ENCODE data around the gene ADAMTSL1.

Gene ADAMTSL1

GRCh38 chr9:18473652-18474279 is at the start of gene ADAMTSL1:
ADAMTSL1 (plus strand) TSS chr9:18474153; CDS start chr9:18474233, 80 bp downstream.
- ATAC-seq: no peak
- no peak for DNase-seq
- no peaks in the 10 kb centered on the region for H3K36me3 Mint-ChIP-seq (ENCODE audit: low read depth)
- peaks cover 14% of the 10 kb centered on the region for H3K27me3 Mint-ChIP-seq
- H3K4me1 Mint-ChIP-seq: no peaks in the 10 kb centered on the region
- no peak within 1 kb of the TSS for H3K4me3 Mint-ChIP-seq
- no peak within 1 kb of the TSS for H3K27ac Mint-ChIP-seq
- H3K9me3 Mint-ChIP-seq: peaks cover 3% of the 10 kb centered on the region

GRCh38 chr9:18427691-18428090 is 46.3 kb upstream of the ADAMTSL1 start:
- DNase-seq (no peak), ATAC-seq (no peak)
- H3K36me3 Mint-ChIP-seq (ENCODE audit: low read depth): no peaks in the 10 kb centered on the region
- H3K4me3 Mint-ChIP-seq: no peak overlapping the region
- no peaks in the 10 kb centered on the region for H3K9me3 Mint-ChIP-seq
- H3K27me3 Mint-ChIP-seq: peaks cover 3% of the 10 kb centered on the region
- H3K4me1 Mint-ChIP-seq: no peaks in the 10 kb centered on the region
- no peak overlapping the region for H3K27ac Mint-ChIP-seq

- no peaks in the 10 kb centered on the region for H3K36me3 Mint-ChIP-seq (ENCODE audit: low read depth)
Measured at GRCh38 chr9:18428661-18429060, 45.3 kb upstream of the ADAMTSL1 start.

GRCh38 chr9:18429070-18429469 is 44.9 kb upstream of the ADAMTSL1 start:
- DNase-seq (no peak), ATAC-seq (no peak)
- Mint-ChIP-seq H3K27ac (no peak overlapping the region), H3K4me1 (no peaks in the 10 kb centered on the region), H3K4me3 (no peak overlapping the region), H3K36me3 (ENCODE audit: low read depth) (no peaks in the 10 kb centered on the region), H3K27me3 (peaks cover 6% of the 10 kb centered on the region), H3K9me3 (no peaks in the 10 kb centered on the region)

More at GRCh38 chr9:18428661-18429060, 45.3 kb upstream of the ADAMTSL1 start:
- no peak for ATAC-seq
- peaks cover 3% of the 10 kb centered on the region for H3K27me3 Mint-ChIP-seq
- H3K27ac Mint-ChIP-seq: no peak overlapping the region
- no peaks in the 10 kb centered on the region for H3K9me3 Mint-ChIP-seq
- no peak for DNase-seq
- no peaks in the 10 kb centered on the region for H3K4me1 Mint-ChIP-seq
- H3K4me3 Mint-ChIP-seq: no peak overlapping the region

GRCh38 chr9:18433620-18434019 is 40.3 kb upstream of the ADAMTSL1 start:
- Mint-ChIP-seq H3K27ac (no peak overlapping the region), H3K9me3 (no peaks in the 10 kb centered on the region), H3K36me3 (ENCODE audit: low read depth) (peaks cover 1% of the 10 kb centered on the region), H3K27me3 (peaks cover 26% of the 10 kb centered on the region), H3K4me1 (no peaks in the 10 kb centered on the region), H3K4me3 (no peak overlapping the region)
- ATAC-seq (no peak), DNase-seq (no peak)

GRCh38 chr9:18437315-18438201 is 36.4 kb upstream of the ADAMTSL1 start:
- H3K27ac Mint-ChIP-seq: no peak overlapping the region
- ATAC-seq: no peak
- H3K4me1 Mint-ChIP-seq: no peaks in the 10 kb centered on the region
- no peak for DNase-seq
- H3K36me3 Mint-ChIP-seq (ENCODE audit: low read depth): peaks cover 1% of the 10 kb centered on the region
- no peaks in the 10 kb centered on the region for H3K9me3 Mint-ChIP-seq
- H3K4me3 Mint-ChIP-seq: no peak overlapping the region
- peaks cover 29% of the 10 kb centered on the region for H3K27me3 Mint-ChIP-seq

GRCh38 chr9:18438300-18438925 is 35.5 kb upstream of the ADAMTSL1 start:
- H3K27ac Mint-ChIP-seq: no peak overlapping the region
- ATAC-seq (no peak), DNase-seq (no peak)
- H3K4me3 Mint-ChIP-seq: no peak overlapping the region
- peaks cover 1% of the 10 kb centered on the region for H3K36me3 Mint-ChIP-seq (ENCODE audit: low read depth)
- no peaks in the 10 kb centered on the region for H3K4me1 Mint-ChIP-seq
- H3K9me3 Mint-ChIP-seq: no peaks in the 10 kb centered on the region
- peaks cover 29% of the 10 kb centered on the region for H3K27me3 Mint-ChIP-seq

- no peak overlapping the region for H3K4me3 Mint-ChIP-seq
- no peaks in the 10 kb centered on the region for H3K4me1 Mint-ChIP-seq
- peaks cover 1% of the 10 kb centered on the region for H3K36me3 Mint-ChIP-seq (ENCODE audit: low read depth)
- DNase-seq (no peak), ATAC-seq (no peak)
- no peaks in the 10 kb centered on the region for H3K9me3 Mint-ChIP-seq
- peaks cover 27% of the 10 kb centered on the region for H3K27me3 Mint-ChIP-seq
- no peak overlapping the region for H3K27ac Mint-ChIP-seq
Measured at GRCh38 chr9:18438951-18439350, 35.0 kb upstream of the ADAMTSL1 start.

GRCh38 chr9:18441261-18441660 is 32.7 kb upstream of the ADAMTSL1 start:
- Mint-ChIP-seq H3K27me3 (peaks cover 22% of the 10 kb centered on the region), H3K9me3 (no peaks in the 10 kb centered on the region), H3K4me1 (no peaks in the 10 kb centered on the region), H3K4me3 (no peak overlapping the region), H3K36me3 (ENCODE audit: low read depth) (peaks cover 1% of the 10 kb centered on the region), H3K27ac (no peak overlapping the region)
- DNase-seq (no peak), ATAC-seq (no peak)

GRCh38 chr9:18442629-18443491 is 31.1 kb upstream of the ADAMTSL1 start:
- no peaks in the 10 kb centered on the region for H3K4me1 Mint-ChIP-seq
- H3K9me3 Mint-ChIP-seq: no peaks in the 10 kb centered on the region
- H3K27ac Mint-ChIP-seq: no peak overlapping the region
- peaks cover 10% of the 10 kb centered on the region for H3K27me3 Mint-ChIP-seq
- peaks cover 1% of the 10 kb centered on the region for H3K36me3 Mint-ChIP-seq (ENCODE audit: low read depth)
- H3K4me3 Mint-ChIP-seq: no peak overlapping the region
- DNase-seq (peak; percentile 60), ATAC-seq (peak; percentile 54)

- no peaks in the 10 kb centered on the region for H3K9me3 Mint-ChIP-seq
- DNase-seq: no peak
Measured at GRCh38 chr9:18447131-18447530, 26.8 kb upstream of the ADAMTSL1 start.

GRCh38 chr9:18447541-18447940 is 26.4 kb upstream of the ADAMTSL1 start:
- no peaks in the 10 kb centered on the region for H3K4me1 Mint-ChIP-seq
- no peak for ATAC-seq
- H3K27me3 Mint-ChIP-seq: peaks cover 2% of the 10 kb centered on the region
- no peak for DNase-seq
- no peak overlapping the region for H3K4me3 Mint-ChIP-seq
- H3K27ac Mint-ChIP-seq: no peak overlapping the region
- H3K36me3 Mint-ChIP-seq (ENCODE audit: low read depth): no peaks in the 10 kb centered on the region
- no peaks in the 10 kb centered on the region for H3K9me3 Mint-ChIP-seq

More at GRCh38 chr9:18447131-18447530, 26.8 kb upstream of the ADAMTSL1 start:
- H3K36me3 Mint-ChIP-seq (ENCODE audit: low read depth): no peaks in the 10 kb centered on the region
- ATAC-seq: no peak
- H3K27ac Mint-ChIP-seq: no peak overlapping the region
- no peaks in the 10 kb centered on the region for H3K4me1 Mint-ChIP-seq
- no peak overlapping the region for H3K4me3 Mint-ChIP-seq
- H3K27me3 Mint-ChIP-seq: peaks cover 2% of the 10 kb centered on the region

GRCh38 chr9:18448101-18448500 is 25.9 kb upstream of the ADAMTSL1 start:
- Mint-ChIP-seq H3K4me3 (no peak overlapping the region), H3K36me3 (ENCODE audit: low read depth) (no peaks in the 10 kb centered on the region), H3K27ac (no peak overlapping the region), H3K4me1 (no peaks in the 10 kb centered on the region), H3K27me3 (peaks cover 2% of the 10 kb centered on the region), H3K9me3 (no peaks in the 10 kb centered on the region)
- ATAC-seq (no peak), DNase-seq (no peak)

GRCh38 chr9:18451406-18451805 is 22.5 kb upstream of the ADAMTSL1 start:
- no peaks in the 10 kb centered on the region for H3K9me3 Mint-ChIP-seq
- ATAC-seq (no peak), DNase-seq (no peak)
- no peak overlapping the region for H3K4me3 Mint-ChIP-seq
- H3K27me3 Mint-ChIP-seq: peaks cover 2% of the 10 kb centered on the region
- H3K4me1 Mint-ChIP-seq: no peaks in the 10 kb centered on the region
- no peak overlapping the region for H3K27ac Mint-ChIP-seq
- H3K36me3 Mint-ChIP-seq (ENCODE audit: low read depth): no peaks in the 10 kb centered on the region

All from activated naive CD8-positive, alpha-beta T cell treated with anti-CD3 and anti-CD28 coated beads, Interleukin-2, amount 50 U/mL, for 24 hours (primary cell).